PC-3 (cell line): ENCODE results near the gene OR6K2. TPM values are rescaled to one million over a fixed set of nuclear protein-coding genes. Genes with fewer than 3 reads are reported as not detected.
"Not testable (repeated sequence)": the region's sequence is repeated elsewhere in the genome, so short reads cannot be mapped to it uniquely, and the experiment has no call there.

Experiments used
- ATAC-seq: fragments of 200-7000 bp; cut with Tn5 transposase; 2 replicates; pipeline ENCODE4 v1.9.1; 2020; ENCODE audit warnings: mild to moderate bottlenecking, moderate library complexity
- BruUV-seq: library from RNA; stranded (reverse); fragments of 400-500 nt; replicated peaks from 2 replicates; lab custom pipeline; 2021; lab: Mats Ljungman, UMichigan
- CTCF ChIA-PET: fragments of 300-600 bp; sonication (Branson Sonifier 250); formaldehyde crosslinking; loops from one replicate; lab custom pipeline; 2022; ENCODE audit warnings: antibody characterized with exemption; lab: Charles Lee
- POLR2A ChIA-PET: fragments of 300-600 bp; sonication (Branson Sonifier 250); formaldehyde crosslinking; loops from one replicate; lab custom pipeline; 2022; ENCODE audit warnings: antibody characterized with exemption; ENCODE audit not compliant: unreplicated experiment; lab: Charles Lee
- DNase-seq: peaks from one replicate; pipeline ENCODE4 v3.0.0-alpha.2; 2015
- H2AFZ ChIP-seq: fragments of 300-600 bp; sonication (generic); 2 replicates; pipeline ENCODE4 v1.6.0; 2016; ENCODE audit warnings: antibody characterized with exemption, low read length
- H3F3A ChIP-seq: fragments of 300-600 bp; sonication (generic); one replicate; pipeline ENCODE4 v1.6.0; 2017; ENCODE audit warnings: antibody characterized with exemption, low read length, control low read depth, mild to moderate bottlenecking; ENCODE audit not compliant: unreplicated experiment
- H3K27ac ChIP-seq: fragments of 300-600 bp; sonication (generic); 2 replicates; pipeline ENCODE4 v1.5.1; 2016; ENCODE audit warnings: mild to moderate bottlenecking, low read length
- H3K27me3 ChIP-seq: fragments of 300-600 bp; sonication (generic); 2 replicates; pipeline ENCODE4 v1.6.1; 2016; ENCODE audit warnings: low read length, mixed read lengths
- H3K36me3 ChIP-seq: fragments of 300-600 bp; sonication (generic); 2 replicates; pipeline ENCODE4 v1.6.1; 2016; ENCODE audit warnings: low read depth, mixed run types, low read length, mixed read lengths
- H3K4me1 ChIP-seq: fragments of 300-600 bp; sonication (generic); 2 replicates; pipeline ENCODE4 v1.5.1; 2016; ENCODE audit warnings: low read length; ENCODE audit not compliant: insufficient read depth
- H3K4me2 ChIP-seq: fragments of 300-600 bp; sonication (generic); 2 replicates; pipeline ENCODE4 v1.6.0; 2016; ENCODE audit warnings: low read length
- H3K4me3 ChIP-seq: fragments of 300-600 bp; sonication (generic); 2 replicates; pipeline ENCODE4 v1.5.1; 2016; ENCODE audit warnings: mild to moderate bottlenecking, low read length, mixed read lengths
- H3K79me2 ChIP-seq: fragments of 300-600 bp; sonication (generic); 2 replicates; pipeline ENCODE4 v1.6.1; 2017; ENCODE audit warnings: low read length, mixed read lengths
- H3K9ac ChIP-seq: fragments of 300-600 bp; sonication (generic); 2 replicates; pipeline ENCODE4 v1.6.0; 2016; ENCODE audit warnings: mild to moderate bottlenecking, low read length
- H3K9me2 ChIP-seq: fragments of 300-600 bp; sonication (generic); replicated peaks from 2 replicates; pipeline ENCODE4 v1.6.1; 2016; ENCODE audit warnings: mixed run types, low read length, mixed read lengths
- H3K9me3 ChIP-seq: fragments of 300-600 bp; sonication (generic); 2 replicates; pipeline ENCODE4 v1.6.1; 2016; ENCODE audit warnings: low read length, mixed read lengths
- H4K20me1 ChIP-seq: fragments of 300-600 bp; sonication (generic); 2 replicates; pipeline ENCODE4 v1.6.1; 2016; ENCODE audit warnings: low read length, mixed read lengths
- EZH2 ChIP-seq: fragments of 300-600 bp; sonication (generic); IDR thresholded peaks from one replicate; pipeline ENCODE4 v1.6.1; 2017; ENCODE audit warnings: antibody characterized with exemption, mild to moderate bottlenecking, low read length; ENCODE audit not compliant: unreplicated experiment
- EZH2phosphoT487 ChIP-seq: fragments of 300-600 bp; sonication (generic); IDR thresholded peaks from 2 replicates; pipeline ENCODE4 v1.6.1; 2018; ENCODE audit warnings: mild to moderate bottlenecking, antibody characterized with exemption, low read length, borderline replicate concordance
- intact Hi-C: fragments of 100-400 bp; cut with micrococcal nuclease; formaldehyde crosslinking; loops from 2 replicates; pipeline ENCODE4 v1.9.0; 2023
- total RNA-seq: library from RNA; depleted of rRNA; stranded (reverse); fragments of >200 nt; gene quantifications from 2 replicates; pipeline ENCODE4 v1.2.3, GENCODE V29; 2014
- TF ChIP-seq, protein P1 (sequence below): fragments of 300-600 bp; sonication (generic); conservative IDR thresholded peaks from 2 replicates; pipeline ENCODE4 v1.5.1; 2017; ENCODE audit warnings: antibody characterized with exemption, low read depth, mild to moderate bottlenecking, low read length

The OR6K2 gene
- total RNA-seq, 1 experiment from 2014 or later, result not detected

- no peak overlapping the region for H3K27ac ChIP-seq
- DNase-seq (no peak), ATAC-seq (no peak)
- no peaks in the 10 kb centered on the region for H3F3A ChIP-seq
- H3K9ac ChIP-seq, result no peak overlapping the region
- no peaks in the 10 kb centered on the region for H3K79me2 ChIP-seq
- H3K4me3 ChIP-seq, result no peak overlapping the region
- no peak overlapping the region for H2AFZ ChIP-seq
- TF ChIP-seq EZH2phosphoT487 (no peak), EZH2 (no peak)
- TF ChIP-seq, protein P1, sequence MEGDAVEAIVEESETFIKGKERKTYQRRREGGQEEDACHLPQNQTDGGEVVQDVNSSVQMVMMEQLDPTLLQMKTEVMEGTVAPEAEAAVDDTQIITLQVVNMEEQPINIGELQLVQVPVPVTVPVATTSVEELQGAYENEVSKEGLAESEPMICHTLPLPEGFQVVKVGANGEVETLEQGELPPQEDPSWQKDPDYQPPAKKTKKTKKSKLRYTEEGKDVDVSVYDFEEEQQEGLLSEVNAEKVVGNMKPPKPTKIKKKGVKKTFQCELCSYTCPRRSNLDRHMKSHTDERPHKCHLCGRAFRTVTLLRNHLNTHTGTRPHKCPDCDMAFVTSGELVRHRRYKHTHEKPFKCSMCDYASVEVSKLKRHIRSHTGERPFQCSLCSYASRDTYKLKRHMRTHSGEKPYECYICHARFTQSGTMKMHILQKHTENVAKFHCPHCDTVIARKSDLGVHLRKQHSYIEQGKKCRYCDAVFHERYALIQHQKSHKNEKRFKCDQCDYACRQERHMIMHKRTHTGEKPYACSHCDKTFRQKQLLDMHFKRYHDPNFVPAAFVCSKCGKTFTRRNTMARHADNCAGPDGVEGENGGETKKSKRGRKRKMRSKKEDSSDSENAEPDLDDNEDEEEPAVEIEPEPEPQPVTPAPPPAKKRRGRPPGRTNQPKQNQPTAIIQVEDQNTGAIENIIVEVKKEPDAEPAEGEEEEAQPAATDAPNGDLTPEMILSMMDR, result no peak
- BruUV-seq, result no TSS peak
- intact Hi-C loops, result no loop called here
- ChIA-PET POLR2A (no interaction called here), CTCF (no interaction called here)
- no peaks in the 10 kb centered on the region for H3K9me3 ChIP-seq
- peaks cover 9% of the 10 kb centered on the region; the same call in 1 of the 2 replicates for H3K27me3 ChIP-seq
- H3K36me3 ChIP-seq, result no peaks in the 10 kb centered on the region
- no peaks in the 10 kb centered on the region for H4K20me1 ChIP-seq
- H3K4me2 ChIP-seq, result no peak overlapping the region
- no peaks in the 10 kb centered on the region for H3K4me1 ChIP-seq
- H3K9me2 ChIP-seq, result no peaks in the 10 kb centered on the region; the same call in 1 of the 2 replicates
These were observed 10.6 kb downstream of the OR6K2 start for GRCh38 chr1:158689875-158690274.

- no peaks in the 10 kb centered on the region for H4K20me1 ChIP-seq
- H3F3A ChIP-seq, result no peaks in the 10 kb centered on the region
- ATAC-seq (no peak), DNase-seq (no peak)
- no peak overlapping the region for H3K4me2 ChIP-seq
- H3K4me1 ChIP-seq, result no peaks in the 10 kb centered on the region
- no peak for TF ChIP-seq EZH2
- TF ChIP-seq, protein P1, result no peak
- TF ChIP-seq EZH2phosphoT487, result no peak
- H3K4me3 ChIP-seq, result no peak overlapping the region
- H3K9me3 ChIP-seq, result no peaks in the 10 kb centered on the region
- H3K27me3 ChIP-seq, result peaks cover 14% of the 10 kb centered on the region; the same call in 1 of the 2 replicates
- H3K9ac ChIP-seq, result no peak overlapping the region
- ChIA-PET POLR2A (no interaction called here), CTCF (no interaction called here)
- H3K27ac ChIP-seq, result no peak overlapping the region
- no peaks in the 10 kb centered on the region; the same call in 1 of the 2 replicates for H3K9me2 ChIP-seq
- H3K79me2 ChIP-seq, result no peaks in the 10 kb centered on the region
- intact Hi-C loops, result no loop called here
- no peak overlapping the region for H2AFZ ChIP-seq
- BruUV-seq, result no TSS peak
- H3K36me3 ChIP-seq, result no peaks in the 10 kb centered on the region
These were observed 11.3 kb downstream of the OR6K2 start for GRCh38 chr1:158689110-158689509.

GRCh38 chr1:158688343-158688742 is 12.1 kb downstream of the OR6K2 start:
- H3K79me2 ChIP-seq, ATAC-seq, H2AFZ ChIP-seq, H3F3A ChIP-seq, intact Hi-C loops, H3K9me3 ChIP-seq, BruUV-seq, CTCF ChIA-PET, H3K27ac ChIP-seq, H3K4me2 ChIP-seq, H3K9me2 ChIP-seq, H3K9ac ChIP-seq, H4K20me1 ChIP-seq, POLR2A ChIA-PET, H3K4me3 ChIP-seq, H3K36me3 ChIP-seq, H3K4me1 ChIP-seq, DNase-seq: not testable (repeated sequence)
- H3K27me3 ChIP-seq, result peaks cover 15% of the 10 kb centered on the region; the same call in 1 of the 2 replicates
